Activated CD4-positive, alpha-beta T cell treated with anti-CD3 and anti-CD28 coated beads, Interleukin-2, Interleukin-4, amounts not matched to agents 100 ng/mL and 50 ng/mL, durations not matched to agents 16 hours and 8 hours (primary cell): ENCODE data around the gene SLC9A8.
"Not testable (repeated sequence)": the region's sequence is repeated elsewhere in the genome, so short reads cannot be mapped to it uniquely, and the experiment has no call there.

Source experiments
- DNase-seq: peaks from one replicate; pipeline ENCODE4 v3.0.0-alpha.2; 2020; ENCODE audit warnings: low spot score

The SLC9A8 gene

GRCh38 chr20:49850463-49851230 is 38.0 kb downstream of the SLC9A8 start:
- no peak for DNase-seq

GRCh38 chr20:49851231-49851705 is 38.6 kb downstream of the SLC9A8 start:
- DNase-seq = no peak

- no peak for DNase-seq
Observed at GRCh38 chr20:49851991-49852390, 39.4 kb downstream of the SLC9A8 start.

GRCh38 chr20:49852522-49853080 is 40.0 kb downstream of the SLC9A8 start:
- no peak for DNase-seq

GRCh38 chr20:49853640-49854039 is 41.0 kb downstream of the SLC9A8 start:
- DNase-seq = no peak

- no peak for DNase-seq
Observed at GRCh38 chr20:49854190-49854875, 41.7 kb downstream of the SLC9A8 start.

- DNase-seq = no peak
Observed at GRCh38 chr20:49856904-49857303, 44.3 kb downstream of the SLC9A8 start.

GRCh38 chr20:49858076-49858585 is 45.5 kb downstream of the SLC9A8 start:
- DNase-seq = no peak

- no peak for DNase-seq
Observed at GRCh38 chr20:49859011-49859410, 46.4 kb downstream of the SLC9A8 start.

GRCh38 chr20:49859807-49860206 is 47.2 kb downstream of the SLC9A8 start:
- DNase-seq = no peak

GRCh38 chr20:49861232-49861631 is 48.6 kb downstream of the SLC9A8 start:
- DNase-seq = not testable (repeated sequence)

- no peak for DNase-seq
Observed at GRCh38 chr20:49862607-49863200, 50.1 kb downstream of the SLC9A8 start.

- DNase-seq = no peak
Observed at GRCh38 chr20:49863666-49864065, 51.0 kb downstream of the SLC9A8 start.

- DNase-seq = peak; percentile 17
Observed at GRCh38 chr20:49865559-49865958, 52.9 kb downstream of the SLC9A8 start.

GRCh38 chr20:49866051-49866450 is 53.4 kb downstream of the SLC9A8 start:
- DNase-seq = peak; percentile 49

- DNase-seq = no peak
Observed at GRCh38 chr20:49867453-49868215, 55.0 kb downstream of the SLC9A8 start.

- DNase-seq = no peak
Observed at GRCh38 chr20:49868538-49868937, 55.9 kb downstream of the SLC9A8 start.

GRCh38 chr20:49868964-49869363 is 56.3 kb downstream of the SLC9A8 start:
- no peak for DNase-seq

- DNase-seq = no peak
Observed at GRCh38 chr20:49870261-49870660, 57.6 kb downstream of the SLC9A8 start.

GRCh38 chr20:49871391-49871948 is 58.8 kb downstream of the SLC9A8 start:
- no peak for DNase-seq

- DNase-seq = no peak
Observed at GRCh38 chr20:49872056-49872455, 59.4 kb downstream of the SLC9A8 start.
